Tibial nerve (tissue), 4 donors: ENCODE data around the gene DNAJC16. TPM values are rescaled to one million over a fixed set of nuclear protein-coding genes. Genes with fewer than 3 reads are reported as not detected.

Experiments
- DNase-seq, 2 donors: peaks; one replicate each; pipeline ENCODE4 v3.0.0-alpha.2; 2019; ENCODE audit warnings: low spot score in 2 of 2
- H3K27ac ChIP-seq, 4 donors: fragments of 200-600 bp; sonication (generic) in 3 of 4; one replicate each; pipeline ENCODE4 v1.5.1; 2017 to 2019; ENCODE audit warnings: mild to moderate bottlenecking in 1 of 4
- H3K27me3 ChIP-seq, 2 donors: fragments of 200-600 bp; sonication (generic) in 1 of 2; one replicate each; pipeline versions ENCODE4 v1.5.1 to v1.6.0; 2017 to 2019
- H3K36me3 ChIP-seq, 3 donors: fragments of 200-600 bp; sonication (generic); one replicate each; pipeline ENCODE4 v1.5.1; 2018 to 2019
- H3K4me1 ChIP-seq, 4 donors: fragments of 200-600 bp; sonication (generic) in 3 of 4; one replicate each; pipeline ENCODE4 v1.5.1; 2017 to 2019
- H3K4me3 ChIP-seq, 4 donors: fragments of 200-600 bp; sonication (generic) in 3 of 4; one replicate each; pipeline ENCODE4 v1.5.1; 2017 to 2019; ENCODE audit warnings: mild to moderate bottlenecking in 1 of 4, moderate library complexity in 1 of 4
- H3K9me3 ChIP-seq, 4 donors: fragments of 200-600 bp; sonication (generic) in 3 of 4; one replicate each; pipeline ENCODE4 v1.5.1; 2017 to 2019
- CTCF ChIP-seq, 5 experiments: fragments of 200-600 bp in 3 of 5; fragments of 450-650 bp in 2 of 5; sonication (generic) in 3 of 5; IDR thresholded peaks; one replicate each; pipeline ENCODE4 v1.5.1; 2016 to 2019; ENCODE audit warnings: antibody characterized with exemption in 5 of 5, mild to moderate bottlenecking in 3 of 5, moderate library complexity in 2 of 5
- EP300 ChIP-seq, 2 donors: sonication (generic); formaldehyde crosslinking; IDR thresholded peaks; one replicate each; pipeline ENCODE4 v1.6.1; 2017; ENCODE audit warnings: antibody characterized with exemption in 2 of 2, mild to moderate bottlenecking in 1 of 2
- POLR2A ChIP-seq, 2 donors: fragments of 450-650 bp; IDR thresholded peaks; one replicate each; pipeline ENCODE4 v1.6.1; 2017; ENCODE audit warnings: antibody characterized with exemption in 2 of 2, mild to moderate bottlenecking in 2 of 2, moderate library complexity in 2 of 2
- WGBS, 2 donors: methylation state at CpG; one replicate each; pipeline ENCODE4 v1.1.5; 2018; 5-methylcytosine and 5-hydroxymethylcytosine counted together
- total RNA-seq, 4 donors: library from RNA; depleted of rRNA; stranded (reverse); fragments of >200 nt; gene quantifications; one replicate each; pipeline ENCODE4 v1.1.0, GENCODE V29; 2016

DNAJC16 gene
- total RNA-seq, 4 donors from 2014 or later, result 11.4 to 35.0 (median 26.3) TPM

GRCh38 chr1:15504436-15504835, 22.2 kb upstream of the DNAJC16 start:
- Histone ChIP-seq H3K36me3 (peaks cover 0 to 75% (median 6%) of the 10 kb centered on the region in 3 donors), H3K27me3 (no peaks in the 10 kb centered on the region), H3K4me1 (no peaks in the 10 kb centered on the region), H3K27ac (peak overlapping the region in 2 of 4 donors; percentile 20 to 72), H3K9me3 (no peaks in the 10 kb centered on the region), H3K4me3 (no peak overlapping the region)
- DNase-seq, result no peak
- TF ChIP-seq POLR2A (IDR thresholded peaks at IDR 0.05), result no peak
- WGBS, 2 donors, result 47 to 73% methylated on average over 3 to 4 of the region's 4 CpGs

GRCh38 chr1:15506831-15507230, 19.8 kb upstream of the DNAJC16 start:
- WGBS, 2 donors, result 90 to 91% methylated on average over 17 of the region's 17 CpGs
- H3K36me3 ChIP-seq, result peaks cover 0 to 63% (median 6%) of the 10 kb centered on the region in 3 donors
- H3K27me3 ChIP-seq, result no peaks in the 10 kb centered on the region

GRCh38 chr1:15507278-15507677, 19.4 kb upstream of the DNAJC16 start:
- Histone ChIP-seq H3K27me3 (no peaks in the 10 kb centered on the region), H3K36me3 (peaks cover 0 to 63% (median 2%) of the 10 kb centered on the region in 3 donors), H3K4me1 (no peaks in the 10 kb centered on the region), H3K9me3 (no peaks in the 10 kb centered on the region), H3K27ac (no peak overlapping the region), H3K4me3 (no peak overlapping the region)
- TF ChIP-seq POLR2A (IDR thresholded peaks at IDR 0.05), result no peak
- no peak for TF ChIP-seq CTCF (IDR thresholded peaks at IDR 0.05)
- no peak for TF ChIP-seq EP300 (IDR thresholded peaks at IDR 0.05)
- WGBS, 2 donors, result 94 to 99% methylated on average over 5 of the region's 5 CpGs
- no peak for DNase-seq

More at GRCh38 chr1:15506831-15507230, 19.8 kb upstream of the DNAJC16 start:
- no peaks in the 10 kb centered on the region for H3K9me3 ChIP-seq
- no peak overlapping the region for H3K4me3 ChIP-seq
- TF ChIP-seq CTCF (IDR thresholded peaks at IDR 0.05) (no peak), EP300 (IDR thresholded peaks at IDR 0.05) (no peak), POLR2A (IDR thresholded peaks at IDR 0.05) (no peak)
- H3K27ac ChIP-seq, result peak overlapping the region in 1 of 4 donors; percentile 72
- H3K4me1 ChIP-seq, result no peaks in the 10 kb centered on the region
- no peak for DNase-seq

GRCh38 chr1:15508700-15509487, 17.8 kb upstream of the DNAJC16 start:
- H3K4me3 ChIP-seq, result no peak overlapping the region
- H3K27ac ChIP-seq, result no peak overlapping the region
- peaks cover 0 to 56% (median 0%) of the 10 kb centered on the region in 3 donors for H3K36me3 ChIP-seq
- H3K9me3 ChIP-seq, result no peaks in the 10 kb centered on the region
- TF ChIP-seq POLR2A (IDR thresholded peaks at IDR 0.05) (no peak), CTCF (IDR thresholded peaks at IDR 0.05) (no peak), EP300 (IDR thresholded peaks at IDR 0.05) (no peak)
- no peak for DNase-seq
- 88 to 92% methylated on average over 12 of the region's 12 CpGs for WGBS, 2 donors
- H3K27me3 ChIP-seq, result no peaks in the 10 kb centered on the region
- no peaks in the 10 kb centered on the region for H3K4me1 ChIP-seq

- WGBS, 2 donors, result 72 to 78% methylated on average over 7 of the region's 7 CpGs
- no peak overlapping the region for H3K4me3 ChIP-seq
- H3K27ac ChIP-seq, result no peak overlapping the region
- no peaks in the 10 kb centered on the region for H3K9me3 ChIP-seq
- H3K4me1 ChIP-seq, result no peaks in the 10 kb centered on the region
- TF ChIP-seq CTCF (IDR thresholded peaks at IDR 0.05), result no peak
- no peak for TF ChIP-seq POLR2A (IDR thresholded peaks at IDR 0.05)
- no peak for TF ChIP-seq EP300 (IDR thresholded peaks at IDR 0.05)
- no peaks in the 10 kb centered on the region for H3K27me3 ChIP-seq
- DNase-seq, result no peak
- H3K36me3 ChIP-seq, result peaks cover 0 to 55% (median 0%) of the 10 kb centered on the region in 3 donors
These were observed 17.1 kb upstream of the DNAJC16 start for GRCh38 chr1:15509586-15509985.
